Measurements from ENCODE around the gene TSPAN3. TPM values are rescaled to one million over a fixed set of nuclear protein-coding genes. Genes with fewer than 3 reads are reported as not detected.

Gene TSPAN3
- total RNA-seq, 1 donor from 2014 or later, result 223 TPM

DNA sequence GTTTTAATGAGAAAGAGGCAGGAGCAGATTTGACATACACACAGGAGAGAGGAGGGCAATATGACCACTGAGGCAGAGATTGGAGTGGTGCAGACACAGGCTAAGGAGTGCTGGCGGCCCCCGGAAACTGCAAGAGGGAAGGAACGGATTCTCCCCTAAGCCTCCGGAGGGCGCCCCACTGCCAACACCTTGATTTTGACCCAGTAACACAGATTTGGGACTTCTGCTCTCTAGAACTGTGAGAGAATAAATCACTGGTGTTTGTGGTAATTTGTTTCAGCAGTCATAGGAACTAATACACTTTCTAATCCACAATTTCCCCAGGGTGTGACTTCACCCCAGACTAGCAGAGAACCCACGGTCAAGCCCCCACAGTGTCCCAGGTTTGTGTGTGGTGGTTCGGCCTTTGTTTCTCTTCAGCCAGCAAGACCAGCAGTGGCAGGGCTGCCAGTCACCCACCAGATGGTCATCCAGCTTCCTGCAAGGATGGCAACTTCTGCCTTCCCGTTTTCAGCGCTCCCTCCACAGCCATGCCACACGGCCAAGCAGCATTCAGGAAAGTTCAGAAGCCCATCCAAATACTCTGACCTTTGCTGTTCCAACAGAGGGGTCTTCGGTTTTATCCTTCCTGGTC lies 23.6 kb upstream of the TSPAN3 start:
- no peak overlapping the region for H3K27ac ChIP-seq (ENCODE audit: low read depth, low read length)
- no peak overlapping the region for H2AFZ ChIP-seq (ENCODE audit: low read depth, low read length)
- no peaks in the 10 kb centered on the region for H3K27me3 ChIP-seq (ENCODE audit: insufficient read depth, low read length)
- H3K9ac ChIP-seq (ENCODE audit: low read length), result no peak overlapping the region
- peaks cover 12% of the 10 kb centered on the region for H3K27me3 Mint-ChIP-seq (ENCODE audit: low read depth, unreplicated experiment)
- H3K27ac Mint-ChIP-seq (ENCODE audit: unreplicated experiment), result no peak overlapping the region
- peak; percentile 18 for TF ChIP-seq CTCF (IDR thresholded peaks at IDR 0.05; ENCODE audit: insufficient read depth, low read depth, low read length)
- TF ChIP-seq EZH2 (IDR thresholded peaks at IDR 0.05; ENCODE audit: insufficient read depth, low read length), result no peak
- H3K9me3 Mint-ChIP-seq (ENCODE audit: unreplicated experiment), result no peaks in the 10 kb centered on the region
- FAIRE-seq (no peak), DNase-seq (ENCODE audit: low read depth) (no peak)
- no peaks in the 10 kb centered on the region for H3K36me3 ChIP-seq (ENCODE audit: insufficient read depth, low read length)
- no peaks in the 10 kb centered on the region for H4K20me1 ChIP-seq (ENCODE audit: insufficient read depth, low read length)
- H3K4me3 Mint-ChIP-seq (ENCODE audit: unreplicated experiment), result no peak overlapping the region
- no peaks in the 10 kb centered on the region for H3K4me1 ChIP-seq (ENCODE audit: insufficient read depth, low read length)
- H3K9me3 ChIP-seq (ENCODE audit: insufficient read depth, low read depth, low read length), result no peaks in the 10 kb centered on the region
- no peaks in the 10 kb centered on the region for H3K4me1 Mint-ChIP-seq (ENCODE audit: low read depth, unreplicated experiment)
- peaks cover under 1% of the 10 kb centered on the region for H3K36me3 Mint-ChIP-seq (ENCODE audit: low read depth, unreplicated experiment)
- H3K4me3 ChIP-seq (ENCODE audit: insufficient read depth, low read depth, low read length), result no peak overlapping the region
- H3K79me2 ChIP-seq (ENCODE audit: insufficient read depth, low read length), result no peaks in the 10 kb centered on the region
- no peak overlapping the region for H3K4me2 ChIP-seq (ENCODE audit: low read length)

- Mint-ChIP-seq H3K9me3 (ENCODE audit: unreplicated experiment) (no peaks in the 10 kb centered on the region), H3K4me1 (ENCODE audit: low read depth, unreplicated experiment) (no peaks in the 10 kb centered on the region), H3K27ac (ENCODE audit: unreplicated experiment) (no peak overlapping the region), H3K27me3 (ENCODE audit: low read depth, unreplicated experiment) (peaks cover 12% of the 10 kb centered on the region), H3K4me3 (ENCODE audit: unreplicated experiment) (no peak overlapping the region), H3K36me3 (ENCODE audit: low read depth, unreplicated experiment) (no peaks in the 10 kb centered on the region)
- no peak overlapping the region for H3K4me3 ChIP-seq (ENCODE audit: insufficient read depth, low read depth, low read length)
- H3K9ac ChIP-seq (ENCODE audit: low read length), result no peak overlapping the region
- FAIRE-seq (no peak), DNase-seq (ENCODE audit: low read depth) (no peak)
- no peaks in the 10 kb centered on the region for H3K36me3 ChIP-seq (ENCODE audit: insufficient read depth, low read length)
- H3K4me2 ChIP-seq (ENCODE audit: low read length), result no peak overlapping the region
- H3K79me2 ChIP-seq (ENCODE audit: insufficient read depth, low read length), result no peaks in the 10 kb centered on the region
- no peaks in the 10 kb centered on the region for H3K9me3 ChIP-seq (ENCODE audit: insufficient read depth, low read depth, low read length)
- no peak overlapping the region for H3K27ac ChIP-seq (ENCODE audit: low read depth, low read length)
- no peaks in the 10 kb centered on the region for H3K27me3 ChIP-seq (ENCODE audit: insufficient read depth, low read length)
- no peak for TF ChIP-seq EZH2 (IDR thresholded peaks at IDR 0.05; ENCODE audit: insufficient read depth, low read length)
- no peak for TF ChIP-seq CTCF (IDR thresholded peaks at IDR 0.05; ENCODE audit: insufficient read depth, low read depth, low read length)
- no peaks in the 10 kb centered on the region for H3K4me1 ChIP-seq (ENCODE audit: insufficient read depth, low read length)
- no peak overlapping the region for H2AFZ ChIP-seq (ENCODE audit: low read depth, low read length)
- no peaks in the 10 kb centered on the region for H4K20me1 ChIP-seq (ENCODE audit: insufficient read depth, low read length)
These were observed 22.5 kb upstream of the TSPAN3 start for GRCh38 chr15:77093436-77093835.

- Mint-ChIP-seq H3K27ac (ENCODE audit: unreplicated experiment) (no peak overlapping the region), H3K9me3 (ENCODE audit: unreplicated experiment) (no peaks in the 10 kb centered on the region), H3K4me3 (ENCODE audit: unreplicated experiment) (no peak overlapping the region), H3K4me1 (ENCODE audit: low read depth, unreplicated experiment) (no peaks in the 10 kb centered on the region), H3K36me3 (ENCODE audit: low read depth, unreplicated experiment) (no peaks in the 10 kb centered on the region), H3K27me3 (ENCODE audit: low read depth, unreplicated experiment) (peaks cover 9% of the 10 kb centered on the region)
- no peak overlapping the region for H3K4me2 ChIP-seq (ENCODE audit: low read length)
- H3K4me1 ChIP-seq (ENCODE audit: insufficient read depth, low read length), result no peaks in the 10 kb centered on the region
- no peaks in the 10 kb centered on the region for H4K20me1 ChIP-seq (ENCODE audit: insufficient read depth, low read length)
- FAIRE-seq (no peak), DNase-seq (ENCODE audit: low read depth) (no peak)
- H3K9me3 ChIP-seq (ENCODE audit: insufficient read depth, low read depth, low read length), result no peaks in the 10 kb centered on the region
- no peak overlapping the region for H3K27ac ChIP-seq (ENCODE audit: low read depth, low read length)
- no peak overlapping the region for H3K9ac ChIP-seq (ENCODE audit: low read length)
- H3K27me3 ChIP-seq (ENCODE audit: insufficient read depth, low read length), result no peaks in the 10 kb centered on the region
- TF ChIP-seq EZH2 (IDR thresholded peaks at IDR 0.05; ENCODE audit: insufficient read depth, low read length), result no peak
- no peak for TF ChIP-seq CTCF (IDR thresholded peaks at IDR 0.05; ENCODE audit: insufficient read depth, low read depth, low read length)
- no peak overlapping the region for H3K4me3 ChIP-seq (ENCODE audit: insufficient read depth, low read depth, low read length)
- no peaks in the 10 kb centered on the region for H3K79me2 ChIP-seq (ENCODE audit: insufficient read depth, low read length)
- no peaks in the 10 kb centered on the region for H3K36me3 ChIP-seq (ENCODE audit: insufficient read depth, low read length)
- no peak overlapping the region for H2AFZ ChIP-seq (ENCODE audit: low read depth, low read length)
These were observed 20.2 kb upstream of the TSPAN3 start for GRCh38 chr15:77091097-77091496.

All from astrocyte (in vitro differentiated cells and primary cell).